Measurements from ENCODE around the gene VWA7.
"Not testable (repeated sequence)": the region's sequence is repeated elsewhere in the genome, so short reads cannot be mapped to it uniquely, and the experiment has no call there.

The VWA7 gene

GRCh38 chr6:31801031-31801927, 24.2 kb upstream of the VWA7 start:
- DNase-seq (ENCODE audit: low spot score) = not testable (repeated sequence)

DNA sequence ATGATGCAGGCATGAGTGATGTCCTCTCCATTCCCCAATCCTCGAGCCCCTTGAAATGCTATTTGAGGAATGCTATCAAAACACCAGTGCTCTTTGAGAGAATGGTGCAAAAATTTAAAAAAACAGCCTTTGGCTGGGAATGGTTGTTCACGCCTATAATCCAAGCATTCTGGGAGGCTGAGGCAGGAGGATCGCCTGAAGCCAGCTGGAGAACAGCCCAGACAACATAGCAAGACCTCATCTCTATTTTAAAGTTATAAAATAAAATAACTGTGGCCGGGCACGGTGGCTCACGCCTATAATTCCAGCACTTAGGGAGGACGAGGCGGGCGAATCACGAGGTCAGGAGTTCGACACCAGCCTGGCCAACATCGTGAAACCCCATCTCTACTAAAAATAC, 22.7 kb upstream of the VWA7 start:
- DNase-seq (ENCODE audit: low spot score) = no peak

GRCh38 chr6:31797588-31797987, 20.5 kb upstream of the VWA7 start:
- no peak for DNase-seq (ENCODE audit: low spot score)

- no peak for DNase-seq (ENCODE audit: low spot score)
Observed at GRCh38 chr6:31796993-31797385, 19.9 kb upstream of the VWA7 start.

GRCh38 chr6:31795616-31796298, 18.6 kb upstream of the VWA7 start, which contains the start of gene VARS1:
TSS of gene VARS1 (minus strand) at chr6:31795752. CDS start at chr6:31795217, 535 bp downstream.
- peak; percentile 93 for DNase-seq (ENCODE audit: low spot score)

DNA sequence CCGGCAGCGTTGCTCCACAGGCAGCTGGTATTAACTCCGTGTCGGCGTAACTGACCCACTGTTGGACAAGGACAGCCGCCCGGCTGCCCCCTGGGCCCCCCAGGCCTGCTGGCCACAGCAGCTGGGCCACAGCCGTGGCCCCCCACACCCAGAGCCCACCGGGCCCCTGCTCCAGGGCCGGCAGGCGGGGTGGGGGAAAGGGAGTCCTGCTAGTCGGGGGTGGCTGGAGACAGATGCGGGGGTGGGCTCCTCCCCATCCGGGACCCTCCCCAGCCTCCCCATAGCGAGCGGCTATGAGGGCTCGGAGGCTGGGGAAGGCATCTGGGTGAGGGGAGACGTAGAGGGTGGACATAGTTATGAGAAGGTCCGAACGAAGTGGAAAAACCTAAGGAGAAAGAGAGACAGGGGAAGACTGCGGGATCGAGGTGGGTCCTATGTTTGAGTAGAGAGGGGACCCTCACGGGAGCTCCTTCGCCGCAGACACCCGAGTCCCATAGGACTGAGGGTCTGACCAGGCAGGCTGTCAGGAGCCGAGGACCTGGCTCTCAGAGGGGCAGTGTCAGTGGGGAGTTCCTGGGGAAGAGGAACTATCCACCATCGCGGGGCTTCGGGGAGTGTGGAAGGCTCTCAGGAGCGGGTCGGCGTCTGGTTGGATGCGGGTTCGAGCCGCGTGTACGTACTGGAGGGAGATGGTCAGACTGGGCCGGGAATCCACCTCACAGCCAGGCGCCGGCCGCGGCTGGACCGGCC, 17.9 kb upstream of the VWA7 start:
- no peak for DNase-seq (ENCODE audit: low spot score)

- no peak for DNase-seq (ENCODE audit: low spot score)
Observed at GRCh38 chr6:31794294-31794865, 17.3 kb upstream of the VWA7 start.

DNA sequence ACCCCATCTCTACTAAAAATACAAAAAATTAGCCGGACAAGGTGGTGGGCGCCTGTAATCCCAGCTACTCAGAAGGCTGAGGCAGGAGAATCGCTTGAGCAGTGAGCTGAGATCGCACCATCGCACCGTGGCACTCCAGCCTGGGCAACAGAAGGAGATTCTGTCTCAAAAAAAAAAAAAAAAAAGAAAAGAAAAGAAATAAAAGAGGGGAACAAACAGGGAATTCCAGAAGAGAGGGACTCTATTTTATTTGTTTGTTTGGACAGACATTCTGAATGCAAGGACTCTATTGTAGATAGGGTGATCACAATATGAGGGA, 16.8 kb upstream of the VWA7 start:
- not testable (repeated sequence) for DNase-seq (ENCODE audit: low spot score)

DNA sequence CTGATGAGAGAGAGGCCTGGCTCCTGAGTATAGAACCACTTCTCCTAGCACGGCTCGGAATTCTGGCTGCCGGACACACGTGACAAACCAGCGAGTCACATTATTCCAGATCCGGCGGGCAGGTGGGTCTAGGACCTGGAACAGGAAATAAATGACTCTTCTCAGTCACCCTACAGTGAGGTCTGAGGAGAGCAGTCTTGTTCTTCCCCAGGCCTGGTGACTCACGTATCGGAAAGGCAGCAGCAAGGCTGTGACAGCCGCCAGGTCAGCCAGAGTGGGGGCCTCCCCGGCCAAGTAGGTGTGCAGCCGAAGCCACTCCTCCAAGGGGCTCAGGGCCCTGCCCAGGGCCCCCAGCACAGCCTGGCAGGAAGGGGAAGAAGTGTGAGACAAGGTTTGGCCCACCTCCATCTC, 15.6 kb upstream of the VWA7 start:
- DNase-seq (ENCODE audit: low spot score) = no peak

DNA sequence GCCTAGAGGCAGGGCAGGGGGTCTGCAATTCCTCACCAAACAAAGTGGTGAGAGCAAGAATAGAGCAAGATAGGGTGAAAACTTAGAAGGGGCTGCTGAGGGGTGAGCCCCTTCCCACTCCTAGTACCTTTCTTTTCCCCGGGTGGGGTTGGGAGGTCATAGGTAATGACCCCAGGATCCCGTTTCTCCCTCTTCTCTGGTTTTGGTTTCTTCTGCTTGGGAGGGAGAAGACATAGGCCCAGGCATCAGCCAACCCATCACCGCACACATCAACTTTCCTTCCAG, 14.9 kb upstream of the VWA7 start:
- DNase-seq (ENCODE audit: low spot score) = no peak

GRCh38 chr6:31791324-31792089, 14.4 kb upstream of the VWA7 start:
- peak; percentile 40 for DNase-seq (ENCODE audit: low spot score)

- no peak for DNase-seq (ENCODE audit: low spot score)
Observed at GRCh38 chr6:31785475-31785874, 8.3 kb upstream of the VWA7 start.

DNA sequence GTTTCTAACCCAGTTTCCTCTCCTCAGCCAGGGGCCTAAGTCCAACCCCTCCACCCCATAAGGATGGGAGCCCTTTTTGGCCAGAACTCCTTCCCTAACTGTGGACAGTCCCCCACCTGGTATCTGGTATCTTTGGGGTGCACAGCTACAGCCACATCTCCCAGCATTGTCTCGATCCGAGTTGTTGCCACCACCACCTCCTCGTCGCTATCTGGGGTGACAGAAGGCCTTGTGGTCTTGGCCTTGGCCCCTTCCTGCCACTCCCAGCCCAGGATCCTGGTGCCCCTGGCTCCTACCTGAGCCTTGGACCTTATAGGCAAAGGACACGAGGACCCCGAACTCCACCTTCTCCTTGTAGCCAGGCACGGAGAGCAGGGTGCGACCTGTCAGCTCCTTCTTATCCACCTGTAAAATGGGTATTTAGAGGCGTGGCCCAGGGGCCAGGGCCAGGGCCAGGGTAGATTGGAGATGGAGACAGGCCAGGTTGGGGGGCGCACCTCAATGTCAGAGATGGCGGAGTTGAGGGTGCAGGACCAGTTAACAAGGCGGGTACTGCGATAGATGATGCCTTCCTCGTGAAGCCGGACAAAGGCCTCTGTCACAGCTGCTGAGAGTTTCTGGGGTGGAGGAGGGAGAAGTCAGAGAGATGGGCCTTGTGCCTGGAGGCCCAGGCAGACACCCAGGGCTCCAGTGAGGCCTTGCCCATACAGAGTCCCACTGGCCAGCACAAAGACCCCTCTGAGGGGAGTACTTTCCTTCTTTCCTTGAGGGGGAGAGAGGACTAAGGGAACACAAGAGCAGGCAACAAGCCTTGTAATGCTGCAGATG, 7.2 kb upstream of the VWA7 start:
- no peak for DNase-seq (ENCODE audit: low spot score)

DNA sequence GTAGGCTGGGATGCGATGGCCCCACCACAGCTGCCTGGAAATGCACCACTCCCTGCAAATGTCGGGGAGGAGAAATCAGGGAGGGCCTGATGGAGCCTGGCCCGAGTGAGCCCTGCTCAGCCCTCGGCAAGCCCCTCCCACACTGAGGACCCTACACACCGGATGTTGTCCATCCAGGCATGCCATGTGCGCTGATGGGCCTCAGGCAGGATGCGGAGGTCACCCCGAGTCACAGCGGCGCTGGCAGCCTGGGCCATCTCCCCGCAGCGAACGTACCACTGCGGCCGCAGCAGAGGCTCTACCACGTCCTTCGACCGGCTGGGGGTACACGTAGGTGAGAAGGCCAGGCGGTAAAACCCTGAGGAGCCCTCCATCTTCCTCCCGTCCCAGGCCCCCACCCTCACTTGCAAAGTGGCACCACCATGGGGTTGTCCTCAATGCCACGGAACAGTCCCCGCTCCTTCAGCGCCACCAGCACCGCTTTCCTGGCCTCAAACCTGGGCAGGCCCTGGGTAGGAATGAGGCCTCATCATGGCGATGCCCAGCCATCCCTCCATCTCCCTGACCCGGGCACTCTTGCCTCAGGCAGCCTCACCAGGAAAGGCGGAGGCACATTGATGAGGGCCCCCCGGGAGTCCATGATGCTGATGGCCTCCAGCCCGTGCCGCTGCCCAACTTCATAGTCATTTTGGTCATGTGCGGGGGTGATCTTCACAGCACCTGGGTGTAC, 5.2 kb upstream of the VWA7 start:
- no peak for DNase-seq (ENCODE audit: low spot score)

GRCh38 chr6:31781244-31782125, 4.4 kb upstream of the VWA7 start:
- no peak for DNase-seq (ENCODE audit: low spot score)

DNA sequence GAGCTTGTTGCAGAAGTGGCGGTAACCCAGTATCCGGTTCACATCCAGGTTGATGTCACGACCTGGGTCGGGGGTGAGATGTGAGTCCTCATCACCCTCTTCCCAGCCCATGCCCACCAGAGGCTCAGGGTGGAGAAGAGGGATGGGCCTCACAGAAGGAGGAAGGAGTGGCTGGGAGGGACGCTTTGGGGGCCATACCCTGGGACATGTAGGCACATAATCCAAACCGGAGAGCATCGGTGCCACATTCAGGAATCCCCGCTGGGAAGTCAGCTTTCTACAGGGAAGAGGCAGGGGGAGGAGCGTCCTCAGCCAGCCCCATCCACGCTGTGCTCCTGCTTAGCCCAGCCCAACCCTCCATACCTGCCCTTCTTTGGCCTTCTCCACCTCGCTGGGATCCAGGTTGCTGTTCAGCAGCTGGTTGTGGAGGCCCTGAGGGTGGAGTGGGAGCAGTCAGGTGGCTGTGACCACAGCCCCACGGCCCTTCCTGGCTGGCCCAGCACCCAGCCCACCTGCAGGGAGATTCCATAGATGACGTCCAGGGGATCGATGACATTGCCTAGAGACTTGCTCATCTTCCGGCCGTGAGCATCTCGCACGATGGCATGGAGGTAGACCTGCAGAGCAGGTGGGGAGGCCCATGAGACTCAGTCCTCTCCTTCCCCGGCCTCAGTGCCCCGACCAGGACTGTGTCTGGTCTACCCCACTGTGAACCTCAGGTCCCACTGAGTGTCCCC, 3.5 kb upstream of the VWA7 start:
- DNase-seq (ENCODE audit: low spot score) = no peak

- DNase-seq (ENCODE audit: low spot score) = no peak
Observed at GRCh38 chr6:31779908-31780307, 2.8 kb upstream of the VWA7 start.
